ENCODE data around the gene TNK2.
"Not testable (repeated sequence)": the region's sequence is repeated elsewhere in the genome, so short reads cannot be mapped to it uniquely, and the experiment has no call there.

TNK2 gene

GRCh38 chr3:195946910-195947699, 38.8 kb upstream of the TNK2 start:
- not testable (repeated sequence) for H3K27ac ChIP-seq (ENCODE audit: low read depth, low read length); H3K9me3 ChIP-seq (ENCODE audit: control insufficient read depth in 1 of 2, low read length in 2 of 2); H3K4me1 ChIP-seq (ENCODE audit: control insufficient read depth in 1 of 2, insufficient read depth in 2 of 2, low read length in 2 of 2); H3K9ac ChIP-seq (ENCODE audit: low read depth in 1 of 2, low read length in 2 of 2); H3K27me3 ChIP-seq (ENCODE audit: control insufficient read depth in 1 of 2, insufficient read depth in 2 of 2, low read length in 2 of 2); H3K4me3 ChIP-seq (ENCODE audit: low read depth in 1 of 2, low read length in 2 of 2)
- peaks cover 0 to 13% of the 10 kb centered on the region in 2 donors for H3K36me3 ChIP-seq (ENCODE audit: control insufficient read depth in 1 of 2, insufficient read depth in 2 of 2, low read length in 2 of 2)

DNA sequence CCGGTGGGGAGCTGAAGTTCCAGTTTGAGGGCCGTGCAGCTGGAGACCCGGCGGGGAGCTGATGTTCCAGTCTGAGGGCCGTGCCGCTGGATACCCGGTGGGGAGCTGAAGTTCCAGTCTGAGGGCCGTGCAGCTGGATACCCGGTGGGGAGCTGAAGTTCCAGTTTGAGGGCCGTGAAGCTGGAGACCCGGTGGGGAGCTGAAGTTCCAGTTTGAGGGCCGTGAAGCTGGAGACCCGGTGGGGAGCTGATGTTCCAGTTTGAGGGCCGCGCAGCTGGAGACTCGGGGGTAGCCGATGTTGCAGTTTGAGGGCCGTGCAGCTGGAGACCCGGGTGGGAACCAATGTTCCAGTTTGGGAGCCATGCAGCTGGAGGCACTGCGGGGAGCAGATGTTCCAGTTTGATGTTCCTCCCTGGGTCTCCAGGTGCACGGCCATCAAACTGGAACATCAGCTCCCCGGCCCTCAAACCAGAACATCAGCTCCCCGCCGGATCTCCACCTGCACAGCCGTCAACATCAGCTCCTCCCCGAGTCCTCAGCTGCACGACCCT, 33.0 kb upstream of the TNK2 start:
- not testable (repeated sequence) for H3K27ac ChIP-seq (ENCODE audit: low read depth, low read length)
- H3K36me3 ChIP-seq (ENCODE audit: control insufficient read depth in 1 of 2, insufficient read depth in 2 of 2, low read length in 2 of 2) = peaks cover 0 to 13% of the 10 kb centered on the region in 2 donors

GRCh38 chr3:195940806-195941205, 32.5 kb upstream of the TNK2 start:
- H3K27me3 ChIP-seq (ENCODE audit: control insufficient read depth in 1 of 2, insufficient read depth in 2 of 2, low read length in 2 of 2) = not testable (repeated sequence)

More for the DNA sequence above, 33.0 kb upstream of the TNK2 start:
- H3K27me3 ChIP-seq (ENCODE audit: control insufficient read depth in 1 of 2, insufficient read depth in 2 of 2, low read length in 2 of 2); H3K4me3 ChIP-seq (ENCODE audit: low read depth in 1 of 2, low read length in 2 of 2); H3K9me3 ChIP-seq (ENCODE audit: control insufficient read depth in 1 of 2, low read length in 2 of 2); H3K9ac ChIP-seq (ENCODE audit: low read depth in 1 of 2, low read length in 2 of 2); H3K4me1 ChIP-seq (ENCODE audit: control insufficient read depth in 1 of 2, insufficient read depth in 2 of 2, low read length in 2 of 2): not testable (repeated sequence)

GRCh38 chr3:195939526-195940470, 31.4 kb upstream of the TNK2 start:
- peaks cover 0 to 13% of the 10 kb centered on the region in 2 donors for H3K36me3 ChIP-seq (ENCODE audit: control insufficient read depth in 1 of 2, insufficient read depth in 2 of 2, low read length in 2 of 2)
- H3K4me3 ChIP-seq (ENCODE audit: low read depth in 1 of 2, low read length in 2 of 2); H3K27me3 ChIP-seq (ENCODE audit: control insufficient read depth in 1 of 2, insufficient read depth in 2 of 2, low read length in 2 of 2); H3K9ac ChIP-seq (ENCODE audit: low read depth in 1 of 2, low read length in 2 of 2); H3K9me3 ChIP-seq (ENCODE audit: control insufficient read depth in 1 of 2, low read length in 2 of 2); H3K4me1 ChIP-seq (ENCODE audit: control insufficient read depth in 1 of 2, insufficient read depth in 2 of 2, low read length in 2 of 2); H3K27ac ChIP-seq (ENCODE audit: low read depth, low read length): not testable (repeated sequence)

More at GRCh38 chr3:195940806-195941205, 32.5 kb upstream of the TNK2 start:
- not testable (repeated sequence) for H3K9ac ChIP-seq (ENCODE audit: low read depth in 1 of 2, low read length in 2 of 2); H3K27ac ChIP-seq (ENCODE audit: low read depth, low read length); H3K9me3 ChIP-seq (ENCODE audit: control insufficient read depth in 1 of 2, low read length in 2 of 2); H3K4me3 ChIP-seq (ENCODE audit: low read depth in 1 of 2, low read length in 2 of 2); H3K4me1 ChIP-seq (ENCODE audit: control insufficient read depth in 1 of 2, insufficient read depth in 2 of 2, low read length in 2 of 2)
- H3K36me3 ChIP-seq (ENCODE audit: control insufficient read depth in 1 of 2, insufficient read depth in 2 of 2, low read length in 2 of 2) = peaks cover 0 to 13% of the 10 kb centered on the region in 2 donors

DNA sequence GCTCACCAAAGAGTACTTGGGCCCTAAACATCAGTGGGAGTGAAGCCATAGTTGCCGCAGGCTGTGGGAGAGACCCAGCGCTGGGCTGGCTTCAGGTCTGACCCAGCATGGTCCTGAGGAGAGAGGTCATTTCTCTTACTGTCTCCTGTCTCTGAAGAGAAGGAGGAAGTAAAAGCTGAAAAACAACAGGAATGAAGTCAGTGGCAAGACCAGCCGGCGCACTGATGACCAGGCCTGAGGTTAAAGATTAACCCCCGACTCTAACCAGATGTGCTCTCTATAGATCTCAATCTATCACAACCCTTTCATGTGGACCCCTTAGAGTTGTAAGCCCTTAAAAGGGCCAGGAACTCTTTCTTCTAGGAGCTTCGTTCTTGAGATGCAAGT, 24.7 kb upstream of the TNK2 start:
- H3K27me3 ChIP-seq (ENCODE audit: control insufficient read depth in 1 of 2, insufficient read depth in 2 of 2, low read length in 2 of 2); H3K9ac ChIP-seq (ENCODE audit: low read depth in 1 of 2, low read length in 2 of 2); H3K4me3 ChIP-seq (ENCODE audit: low read depth in 1 of 2, low read length in 2 of 2); H3K9me3 ChIP-seq (ENCODE audit: control insufficient read depth in 1 of 2, low read length in 2 of 2); H3K4me1 ChIP-seq (ENCODE audit: control insufficient read depth in 1 of 2, insufficient read depth in 2 of 2, low read length in 2 of 2); H3K36me3 ChIP-seq (ENCODE audit: control insufficient read depth in 1 of 2, insufficient read depth in 2 of 2, low read length in 2 of 2); H3K27ac ChIP-seq (ENCODE audit: low read depth, low read length): not testable (repeated sequence)

- H3K36me3 ChIP-seq (ENCODE audit: control insufficient read depth in 1 of 2, insufficient read depth in 2 of 2, low read length in 2 of 2) = no peaks in the 10 kb centered on the region
- H3K27ac ChIP-seq (ENCODE audit: low read depth, low read length) = no peak overlapping the region
- no peak overlapping the region for H3K4me3 ChIP-seq (ENCODE audit: low read depth in 1 of 2, low read length in 2 of 2)
- no peaks in the 10 kb centered on the region for H3K9me3 ChIP-seq (ENCODE audit: control insufficient read depth in 1 of 2, low read length in 2 of 2)
- peaks cover 0 to 10% of the 10 kb centered on the region in 2 donors for H3K4me1 ChIP-seq (ENCODE audit: control insufficient read depth in 1 of 2, insufficient read depth in 2 of 2, low read length in 2 of 2)
- no peak overlapping the region for H3K9ac ChIP-seq (ENCODE audit: low read depth in 1 of 2, low read length in 2 of 2)
- no peaks in the 10 kb centered on the region for H3K27me3 ChIP-seq (ENCODE audit: control insufficient read depth in 1 of 2, insufficient read depth in 2 of 2, low read length in 2 of 2)
These were observed 24.2 kb upstream of the TNK2 start for GRCh38 chr3:195932418-195933043.

DNA sequence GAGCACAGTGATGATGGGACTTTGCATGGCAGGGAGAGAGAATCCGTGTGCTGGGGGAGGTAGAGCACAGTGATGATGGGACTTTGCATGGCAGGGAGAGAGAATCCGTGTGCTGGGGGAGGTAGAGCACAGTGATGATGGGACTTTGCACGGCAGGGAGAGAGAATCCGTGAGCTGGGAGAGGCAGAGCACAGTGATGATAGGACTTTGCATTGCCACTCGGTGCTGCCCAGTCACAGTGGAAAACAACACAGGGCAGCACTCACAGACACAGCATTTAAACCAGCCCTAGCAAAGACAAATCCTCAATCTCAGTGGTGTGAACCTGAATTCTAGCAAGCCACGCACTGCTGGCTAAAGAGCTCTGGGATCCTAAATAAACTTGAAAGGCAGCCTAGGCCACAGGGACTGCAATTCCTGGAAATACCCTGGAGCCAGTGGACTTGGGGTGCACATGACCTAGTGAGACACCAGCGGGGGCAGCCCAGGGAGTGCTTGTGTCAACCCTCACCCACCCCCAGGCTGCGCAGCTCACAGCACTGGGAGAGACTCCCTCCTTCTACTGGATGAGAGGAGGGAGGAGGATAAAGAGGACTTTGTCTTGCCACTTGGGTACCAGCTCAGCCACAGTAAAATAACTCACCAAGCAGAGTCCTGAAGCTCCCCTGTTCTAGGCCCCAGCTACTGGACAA, 23.4 kb upstream of the TNK2 start:
- Histone ChIP-seq H3K9ac (ENCODE audit: low read depth in 1 of 2, low read length in 2 of 2) (no peak overlapping the region), H3K27me3 (ENCODE audit: control insufficient read depth in 1 of 2, insufficient read depth in 2 of 2, low read length in 2 of 2) (no peaks in the 10 kb centered on the region), H3K27ac (ENCODE audit: low read depth, low read length) (no peak overlapping the region), H3K36me3 (ENCODE audit: control insufficient read depth in 1 of 2, insufficient read depth in 2 of 2, low read length in 2 of 2) (no peaks in the 10 kb centered on the region), H3K4me1 (ENCODE audit: control insufficient read depth in 1 of 2, insufficient read depth in 2 of 2, low read length in 2 of 2) (peaks cover 0 to 10% of the 10 kb centered on the region in 2 donors), H3K4me3 (ENCODE audit: low read depth in 1 of 2, low read length in 2 of 2) (no peak overlapping the region), H3K9me3 (ENCODE audit: control insufficient read depth in 1 of 2, low read length in 2 of 2) (no peaks in the 10 kb centered on the region)

DNA sequence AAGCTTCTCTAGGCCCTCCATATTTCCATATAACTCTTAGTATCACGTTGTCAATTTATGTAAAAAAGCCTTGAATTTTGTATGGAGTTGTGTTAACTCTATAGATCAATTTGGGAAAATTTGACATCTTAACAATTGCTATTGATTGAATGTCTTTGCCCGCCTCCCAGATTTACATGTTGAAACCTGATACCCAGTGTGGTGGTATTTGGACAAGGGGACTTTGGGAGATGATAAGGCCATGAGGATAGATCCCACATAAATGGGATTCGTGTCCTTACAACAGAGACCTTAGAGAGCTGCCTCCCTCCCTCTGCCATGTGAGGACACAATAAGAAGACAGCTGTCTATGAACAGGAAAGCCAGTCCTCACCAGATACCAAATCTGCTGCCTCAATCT, 21.1 kb upstream of the TNK2 start:
- no peaks in the 10 kb centered on the region for H3K36me3 ChIP-seq (ENCODE audit: control insufficient read depth in 1 of 2, insufficient read depth in 2 of 2, low read length in 2 of 2)
- H3K4me3 ChIP-seq (ENCODE audit: low read depth in 1 of 2, low read length in 2 of 2) = no peak overlapping the region
- H3K27me3 ChIP-seq (ENCODE audit: control insufficient read depth in 1 of 2, insufficient read depth in 2 of 2, low read length in 2 of 2) = no peaks in the 10 kb centered on the region
- peaks cover 0 to 10% of the 10 kb centered on the region in 2 donors for H3K4me1 ChIP-seq (ENCODE audit: control insufficient read depth in 1 of 2, insufficient read depth in 2 of 2, low read length in 2 of 2)
- H3K9me3 ChIP-seq (ENCODE audit: control insufficient read depth in 1 of 2, low read length in 2 of 2) = no peaks in the 10 kb centered on the region
- H3K9ac ChIP-seq (ENCODE audit: low read depth in 1 of 2, low read length in 2 of 2) = no peak overlapping the region
- H3K27ac ChIP-seq (ENCODE audit: low read depth, low read length) = no peak overlapping the region

DNA sequence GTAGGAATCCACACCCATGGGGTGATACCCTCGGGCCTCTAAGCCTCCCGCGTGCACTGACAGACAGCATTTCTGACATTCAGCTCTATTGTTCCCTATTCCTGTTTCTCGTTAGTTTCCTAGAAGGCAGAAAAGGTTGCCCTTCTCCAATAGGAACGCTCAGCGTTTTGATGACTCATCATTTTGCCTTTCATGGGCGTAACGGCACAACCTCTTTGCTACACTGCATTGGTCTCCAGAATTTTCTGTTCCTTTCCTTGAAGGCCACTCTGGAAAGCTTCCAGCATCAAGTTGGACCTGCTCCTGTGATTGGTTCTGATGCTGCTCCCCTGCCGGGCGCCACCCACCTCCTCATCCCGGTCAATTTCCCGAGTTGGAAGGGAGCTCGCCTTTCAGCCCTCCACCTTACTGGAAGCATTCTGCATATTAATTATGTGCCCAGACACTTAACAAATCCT, 13.0 kb upstream of the TNK2 start:
- Histone ChIP-seq H3K9me3 (ENCODE audit: control insufficient read depth in 1 of 2, low read length in 2 of 2) (no peaks in the 10 kb centered on the region), H3K9ac (ENCODE audit: low read depth in 1 of 2, low read length in 2 of 2) (no peak overlapping the region), H3K4me1 (ENCODE audit: control insufficient read depth in 1 of 2, insufficient read depth in 2 of 2, low read length in 2 of 2) (no peaks in the 10 kb centered on the region), H3K27ac (ENCODE audit: low read depth, low read length) (no peak overlapping the region), H3K27me3 (ENCODE audit: control insufficient read depth in 1 of 2, insufficient read depth in 2 of 2, low read length in 2 of 2) (peaks cover 1 to 8% of the 10 kb centered on the region in 2 donors), H3K4me3 (ENCODE audit: low read depth in 1 of 2, low read length in 2 of 2) (no peak overlapping the region), H3K36me3 (ENCODE audit: control insufficient read depth in 1 of 2, insufficient read depth in 2 of 2, low read length in 2 of 2) (no peaks in the 10 kb centered on the region)

Measured in duodenal mucosa (tissue), 2 donors.